CD14-positive monocyte (primary cell): Measurements from ENCODE around the gene FOXE1. TPM values are rescaled to one million over a fixed set of nuclear protein-coding genes. Genes with fewer than 3 reads are reported as not detected.

Experiments
- DNase-seq, 3 donors: peaks; one replicate each; pipeline ENCODE4 v3.0.0-alpha.2; 2011 to 2022
- H2AFZ ChIP-seq: 2 replicates; pipeline ENCODE4 v1.6.0; 2012; ENCODE audit warnings: mild to moderate bottlenecking, low read depth, low read length, inconsistent platforms; ENCODE audit not compliant: insufficient read depth, poor library complexity, severe bottlenecking
- H3K27ac ChIP-seq, 2 donors: 1 replicate in 1 of 2; 2 replicates in 1 of 2; pipeline ENCODE4 v1.5.1; 2012 to 2013; ENCODE audit warnings: low read length in 2 of 2, control low read depth in 1 of 2, inconsistent platforms in 1 of 2, low read depth in 1 of 2, mild to moderate bottlenecking in 1 of 2
- H3K27me3 ChIP-seq, 2 donors: one replicate each; pipeline versions ENCODE4 v1.6.0 to v1.6.1; 2011 to 2013; ENCODE audit warnings: low read length in 2 of 2; ENCODE audit not compliant: control insufficient read depth in 2 of 2, insufficient read depth in 2 of 2
- H3K36me3 ChIP-seq, 2 donors: replicated peaks in 1 of 2; 1 replicate in 1 of 2; 2 replicates in 1 of 2; pipeline versions ENCODE4 v1.5.1 to v1.6.1; 2012 to 2013; ENCODE audit warnings: low read length in 2 of 2, control low read depth in 1 of 2, inconsistent platforms in 1 of 2, mild to moderate bottlenecking in 1 of 2; ENCODE audit not compliant: insufficient read depth in 2 of 2, control insufficient read depth in 1 of 2
- H3K4me1 ChIP-seq, 2 donors: 1 replicate in 1 of 2; 2 replicates in 1 of 2; pipeline versions ENCODE4 v1.5.1 to v1.6.1; 2012 to 2013; ENCODE audit warnings: low read length in 2 of 2, control low read depth in 1 of 2, inconsistent platforms in 1 of 2, mild to moderate bottlenecking in 1 of 2, moderate library complexity in 1 of 2; ENCODE audit not compliant: insufficient read depth in 2 of 2, control insufficient read depth in 1 of 2
- H3K4me2 ChIP-seq: replicated peaks from 2 replicates; pipeline ENCODE3; 2012; ENCODE audit warnings: low read length, moderate library complexity, mild to moderate bottlenecking; ENCODE audit not compliant: poor library complexity, severe bottlenecking; ENCODE audit errors: extremely low read depth
- H3K4me3 ChIP-seq, 3 experiments: fragments of 200-600 bp in 1 of 3; sonication (generic) in 1 of 3; replicated peaks in 1 of 3; 1 replicate in 2 of 3; 2 replicates in 1 of 3; pipeline ENCODE4 v1.5.1; 2011 to 2013; ENCODE audit warnings: low read length in 3 of 3, mild to moderate bottlenecking in 3 of 3, control low read depth in 2 of 3, low read depth in 2 of 3, inconsistent platforms in 1 of 3, moderate library complexity in 1 of 3
- H3K79me2 ChIP-seq: 2 replicates; pipeline ENCODE4 v1.6.0; 2012; ENCODE audit warnings: mild to moderate bottlenecking, control low read depth, inconsistent platforms, low read length, moderate library complexity; ENCODE audit not compliant: insufficient read depth
- H3K9ac ChIP-seq: 2 replicates; pipeline ENCODE4 v1.6.0; 2017; ENCODE audit warnings: low read length, mild to moderate bottlenecking; ENCODE audit not compliant: insufficient read depth, poor library complexity, severe bottlenecking
- H3K9me3 ChIP-seq, 2 donors: replicated peaks in 1 of 2; 1 replicate in 1 of 2; 2 replicates in 1 of 2; pipeline versions ENCODE4 v1.5.1 to v1.6.1; 2012 to 2013; ENCODE audit warnings: low read length in 2 of 2, control low read depth in 1 of 2; ENCODE audit not compliant: control insufficient read depth in 1 of 2, insufficient read depth in 1 of 2
- H4K20me1 ChIP-seq: 2 replicates; pipeline ENCODE4 v1.6.0; 2012; ENCODE audit warnings: mild to moderate bottlenecking, low read length, control low read depth, moderate library complexity; ENCODE audit not compliant: insufficient read depth
- H3K27ac Mint-ChIP-seq, 7 donors: one replicate each; pipeline ENCODE4 v1.8.0; 2020; ENCODE audit warnings: mild to moderate bottlenecking in 7 of 7, mixed read lengths in 7 of 7, moderate library complexity in 6 of 7, inconsistent platforms in 2 of 7
- H3K27me3 Mint-ChIP-seq, 3 donors: one replicate each; pipeline ENCODE4 v1.8.0; 2021 to 2022; ENCODE audit warnings: low read depth in 3 of 3, mild to moderate bottlenecking in 3 of 3, mixed read lengths in 3 of 3, moderate library complexity in 3 of 3, inconsistent platforms in 1 of 3
- H3K36me3 Mint-ChIP-seq, 2 donors: one replicate each; pipeline ENCODE4 v1.8.0; 2020; ENCODE audit warnings: mixed read lengths in 2 of 2, inconsistent platforms in 1 of 2, mild to moderate bottlenecking in 1 of 2
- H3K4me1 Mint-ChIP-seq: one replicate; pipeline ENCODE4 v1.8.0; 2020; ENCODE audit warnings: mild to moderate bottlenecking, mixed read lengths
- H3K4me3 Mint-ChIP-seq, 2 donors: one replicate each; pipeline ENCODE4 v1.8.0; 2020; ENCODE audit warnings: mild to moderate bottlenecking in 2 of 2, mixed read lengths in 2 of 2, moderate library complexity in 1 of 2
- H3K9me3 Mint-ChIP-seq, 7 donors: one replicate each; pipeline ENCODE4 v1.8.0; 2020 to 2022; ENCODE audit warnings: mixed read lengths in 7 of 7, mild to moderate bottlenecking in 6 of 7, moderate library complexity in 6 of 7, inconsistent platforms in 2 of 7
- WGBS: methylation state at CpG from one replicate; pipeline ENCODE4 v1.1.5; 2013; ENCODE audit warnings: missing lambda C conversion rate; ENCODE audit not compliant: insufficient coverage; 5-methylcytosine and 5-hydroxymethylcytosine counted together
- intact Hi-C, 2 donors: fragments of 100-400 bp; cut with micrococcal nuclease; formaldehyde crosslinking; loops; one replicate each; pipeline versions ENCODE4 v1.15.0 to v1.15.1; 2023
- polyA plus RNA-seq, 3 donors: library from polyadenylated mRNA; depleted of rRNA in 1 of 3; unstranded in 2 of 3; stranded (reverse) in 1 of 3; fragments of 300-500 nt in 2 of 3; fragments of >200 nt in 1 of 3; fragmentation: Illumina TruSeq in 2 of 3; gene quantifications; 1 replicate in 2 of 3; 2 replicates in 1 of 3; pipeline ENCODE4 v1.2.3, GENCODE V29; 2012 to 2021
- TF ChIP-seq, protein P1 (sequence below): fragments of 200-600 bp; IDR thresholded peaks from one replicate; pipeline ENCODE4 v1.8.0; 2022; ENCODE audit warnings: antibody characterized with exemption, mild to moderate bottlenecking

The FOXE1 gene
- polyA plus RNA-seq, 3 donors: 0.01 TPM; not detected in 2

DNA sequence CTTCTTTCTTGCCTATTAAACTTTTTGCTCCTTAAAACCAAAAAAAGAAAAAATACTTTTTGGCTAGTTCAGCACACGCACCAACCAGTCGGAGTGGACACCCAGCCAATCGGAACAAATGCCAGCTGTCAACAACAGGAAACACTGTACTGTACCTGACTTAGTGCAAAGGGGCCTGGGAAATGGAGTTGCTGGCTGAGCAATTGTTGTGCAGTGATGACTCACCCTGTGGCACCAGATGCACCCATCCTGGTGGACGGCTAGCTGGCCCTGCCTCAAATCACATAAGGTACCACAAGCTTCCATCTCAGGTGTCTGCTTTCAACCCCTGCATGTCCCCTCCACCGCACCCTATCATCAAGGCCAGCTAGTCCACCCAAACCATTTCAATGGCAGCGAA is 20.9 kb downstream of the FOXE1 start:
- H3K27ac ChIP-seq: no peak overlapping the region
- peaks cover 18 to 41% (median 21%) of the 10 kb centered on the region in 3 donors for H3K27me3 Mint-ChIP-seq
- peaks cover 0 to 11% (median 0%) of the 10 kb centered on the region in 7 donors for H3K9me3 Mint-ChIP-seq
- no peak overlapping the region for H3K4me2 ChIP-seq
- H3K4me1 Mint-ChIP-seq: peaks cover 17% of the 10 kb centered on the region
- H3K79me2 ChIP-seq: no peaks in the 10 kb centered on the region
- H3K36me3 ChIP-seq: no peaks in the 10 kb centered on the region
- peaks cover 4 to 21% of the 10 kb centered on the region in 2 donors for H3K27me3 ChIP-seq
- 81% methylated on average over 3 of the region's 6 CpGs for WGBS
- intact Hi-C loops: loop anchor here in 1 of 2 donors (5.0 kb wide), 1 partner anchor 42 kb away; no protein-coding TSS in a partner anchor
- H3K9ac ChIP-seq: no peak overlapping the region
- peak in 1 of 3 donors; percentile 23 for DNase-seq
- no peak overlapping the region for H3K4me3 Mint-ChIP-seq
- TF ChIP-seq, protein P1, sequence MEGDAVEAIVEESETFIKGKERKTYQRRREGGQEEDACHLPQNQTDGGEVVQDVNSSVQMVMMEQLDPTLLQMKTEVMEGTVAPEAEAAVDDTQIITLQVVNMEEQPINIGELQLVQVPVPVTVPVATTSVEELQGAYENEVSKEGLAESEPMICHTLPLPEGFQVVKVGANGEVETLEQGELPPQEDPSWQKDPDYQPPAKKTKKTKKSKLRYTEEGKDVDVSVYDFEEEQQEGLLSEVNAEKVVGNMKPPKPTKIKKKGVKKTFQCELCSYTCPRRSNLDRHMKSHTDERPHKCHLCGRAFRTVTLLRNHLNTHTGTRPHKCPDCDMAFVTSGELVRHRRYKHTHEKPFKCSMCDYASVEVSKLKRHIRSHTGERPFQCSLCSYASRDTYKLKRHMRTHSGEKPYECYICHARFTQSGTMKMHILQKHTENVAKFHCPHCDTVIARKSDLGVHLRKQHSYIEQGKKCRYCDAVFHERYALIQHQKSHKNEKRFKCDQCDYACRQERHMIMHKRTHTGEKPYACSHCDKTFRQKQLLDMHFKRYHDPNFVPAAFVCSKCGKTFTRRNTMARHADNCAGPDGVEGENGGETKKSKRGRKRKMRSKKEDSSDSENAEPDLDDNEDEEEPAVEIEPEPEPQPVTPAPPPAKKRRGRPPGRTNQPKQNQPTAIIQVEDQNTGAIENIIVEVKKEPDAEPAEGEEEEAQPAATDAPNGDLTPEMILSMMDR: no peak
- H3K4me1 ChIP-seq: peaks cover 16 to 17% of the 10 kb centered on the region in 2 donors
- no peak overlapping the region for H3K4me3 ChIP-seq
- H3K36me3 Mint-ChIP-seq: no peaks in the 10 kb centered on the region
- H2AFZ ChIP-seq: no peak overlapping the region
- no peaks in the 10 kb centered on the region for H4K20me1 ChIP-seq
- no peaks in the 10 kb centered on the region for H3K9me3 ChIP-seq
- H3K27ac Mint-ChIP-seq: no peak overlapping the region

GRCh38 chr9:97874624-97875023 is 21.6 kb downstream of the FOXE1 start:
- no peak overlapping the region for H3K27ac ChIP-seq
- H3K9ac ChIP-seq: no peak overlapping the region
- no peaks in the 10 kb centered on the region for H3K79me2 ChIP-seq
- no peaks in the 10 kb centered on the region for H3K36me3 ChIP-seq
- no peak overlapping the region for H3K4me2 ChIP-seq
- no peak overlapping the region for H3K4me3 ChIP-seq
- peaks cover 0 to 8% (median 0%) of the 10 kb centered on the region in 7 donors for H3K9me3 Mint-ChIP-seq
- intact Hi-C loops: loop anchor here in 1 of 2 donors (5.0 kb wide), 1 partner anchor 42 kb away; no protein-coding TSS in a partner anchor
- no peaks in the 10 kb centered on the region for H4K20me1 ChIP-seq
- H2AFZ ChIP-seq: no peak overlapping the region
- no peaks in the 10 kb centered on the region for H3K36me3 Mint-ChIP-seq
- peaks cover 17% of the 10 kb centered on the region for H3K4me1 Mint-ChIP-seq
- TF ChIP-seq, protein P1: no peak
- peaks cover 16 to 17% of the 10 kb centered on the region in 2 donors for H3K4me1 ChIP-seq
- H3K27ac Mint-ChIP-seq: no peak overlapping the region
- H3K27me3 Mint-ChIP-seq: peaks cover 14 to 37% (median 15%) of the 10 kb centered on the region in 3 donors
- H3K9me3 ChIP-seq: no peaks in the 10 kb centered on the region
- no peak overlapping the region for H3K4me3 Mint-ChIP-seq
- H3K27me3 ChIP-seq: peaks cover 2 to 17% of the 10 kb centered on the region in 2 donors
- 92% methylated on average over 6 of the region's 6 CpGs for WGBS
- no peak for DNase-seq
